ENCODE data around the gene ESRRB.

Gene ESRRB

GRCh38 chr14:76550534-76550933 is 174.6 kb downstream of the ESRRB start:
- peak; percentile 7 for DNase-seq

- DNase-seq: no peak
Measured at GRCh38 chr14:76551116-76551515, 175.2 kb downstream of the ESRRB start.

All from DMS53 (cell line).